Naive thymus-derived CD4-positive, alpha-beta T cell (primary cell): ENCODE results near the gene MPO. TPM values are rescaled to one million over a fixed set of nuclear protein-coding genes. Genes with fewer than 3 reads are reported as not detected.

Source experiments
- ATAC-seq: fragments of 150-1000 bp; cut with Tn5 transposase; 2 replicates; pipeline ENCODE4 v1.10.0; 2021; ENCODE audit warnings: mild to moderate bottlenecking, moderate library complexity
- CTCF ChIA-PET: fragments of 350-600 bp; sonication (Branson Sonifier 250); formaldehyde crosslinking; loops from one replicate; lab custom pipeline; 2021; ENCODE audit warnings: antibody characterized with exemption; lab: Charles Lee
- POLR2A ChIA-PET: fragments of 350-600 bp; sonication (Branson Sonifier 250); formaldehyde crosslinking; loops from one replicate; lab custom pipeline; 2021; ENCODE audit warnings: antibody characterized with exemption, inconsistent platforms; lab: Charles Lee
- DNase-seq, 9 donors: peaks; one replicate each; pipeline versions ENCODE4 v3.0.0 to v3.0.0-alpha.2; 2020 to 2022; ENCODE audit warnings: mixed read lengths in 1 of 9
- H3K27ac ChIP-seq: one replicate; pipeline ENCODE4 v1.7.0; 2013; ENCODE audit warnings: mild to moderate bottlenecking, low read depth, low read length, moderate library complexity
- H3K27me3 ChIP-seq, 2 donors: one replicate each; pipeline ENCODE4 v1.7.0; 2013; ENCODE audit warnings: low read length in 2 of 2, mild to moderate bottlenecking in 2 of 2, moderate library complexity in 2 of 2; ENCODE audit not compliant: control insufficient read depth in 2 of 2, insufficient read depth in 2 of 2
- H3K36me3 ChIP-seq, 3 experiments: 1 replicate in 2 of 3; 2 replicates in 1 of 3; pipeline ENCODE4 v1.7.0; 2013; ENCODE audit warnings: low read length in 3 of 3, mild to moderate bottlenecking in 3 of 3, moderate library complexity in 1 of 3; ENCODE audit not compliant: insufficient read depth in 3 of 3, control insufficient read depth in 2 of 3
- H3K4me1 ChIP-seq, 2 donors: one replicate each; pipeline ENCODE4 v1.7.0; 2013; ENCODE audit warnings: low read length in 2 of 2, mild to moderate bottlenecking in 2 of 2, moderate library complexity in 1 of 2; ENCODE audit not compliant: control insufficient read depth in 2 of 2, insufficient read depth in 2 of 2
- H3K4me3 ChIP-seq: 2 replicates; pipeline ENCODE4 v1.7.0; 2013; ENCODE audit warnings: mild to moderate bottlenecking, low read length
- H3K9me3 ChIP-seq, 3 experiments: 1 replicate in 2 of 3; 2 replicates in 1 of 3; pipeline ENCODE4 v1.7.0; 2013; ENCODE audit warnings: low read length in 3 of 3; ENCODE audit not compliant: control insufficient read depth in 2 of 3
- H3K27ac Mint-ChIP-seq, 9 donors: one replicate each; pipeline ENCODE4 v1.8.0; 2020 to 2022; ENCODE audit warnings: mixed read lengths in 9 of 9, mild to moderate bottlenecking in 8 of 9, moderate library complexity in 5 of 9, inconsistent platforms in 2 of 9
- H3K27me3 Mint-ChIP-seq, 5 donors: one replicate each; pipeline ENCODE4 v1.8.0; 2021 to 2022; ENCODE audit warnings: mixed read lengths in 5 of 5, mild to moderate bottlenecking in 1 of 5
- H3K36me3 Mint-ChIP-seq, 5 donors: one replicate each; pipeline ENCODE4 v1.8.0; 2020 to 2022; ENCODE audit warnings: mixed read lengths in 5 of 5, mild to moderate bottlenecking in 3 of 5, inconsistent platforms in 1 of 5
- H3K4me1 Mint-ChIP-seq, 7 donors: one replicate each; pipeline ENCODE4 v1.8.0; 2020 to 2022; ENCODE audit warnings: mixed read lengths in 7 of 7, mild to moderate bottlenecking in 3 of 7, inconsistent platforms in 1 of 7
- H3K4me3 Mint-ChIP-seq, 10 donors: one replicate each; pipeline ENCODE4 v1.8.0; 2020 to 2022; ENCODE audit warnings: mild to moderate bottlenecking in 10 of 10, mixed read lengths in 10 of 10, moderate library complexity in 6 of 10, inconsistent platforms in 2 of 10
- H3K9me3 Mint-ChIP-seq, 11 donors: one replicate each; pipeline ENCODE4 v1.8.0; 2020 to 2022; ENCODE audit warnings: mixed read lengths in 11 of 11, mild to moderate bottlenecking in 4 of 11, inconsistent platforms in 1 of 11, moderate library complexity in 1 of 11
- intact Hi-C, 2 donors: fragments of 100-400 bp; cut with micrococcal nuclease; formaldehyde crosslinking; loops; one replicate each; pipeline ENCODE4 v1.15.1; 2023
- polyA plus RNA-seq, 2 donors: library from polyadenylated mRNA; unstranded; fragments of 300-500 nt; fragmentation: Illumina TruSeq; gene quantifications; one replicate each; pipeline ENCODE4 v1.2.3, GENCODE V29; 2021
- total RNA-seq, 6 experiments: library from RNA in 5 of 6; stranded (reverse) in 5 of 6; gene quantifications; 1 replicate in 5 of 6; 2 replicates in 1 of 6; pipeline ENCODE4 v1.2.3 and lab custom pipeline; 2021 to 2026

Gene MPO
- total and polyA plus RNA-seq, 7 experiments from 2014 or later: 0.32 to 7.3 TPM; not detected in 5

GRCh38 chr17:58312829-58313228, 32.1 kb upstream of the MPO start:
- Histone ChIP-seq H3K36me3 (peaks cover 0 to 4% (median 3%) of the 10 kb centered on the region in 3 experiments), H3K4me1 (peaks cover 5 to 8% of the 10 kb centered on the region in 2 donors), H3K4me3 (no peak overlapping the region), H3K9me3 (no peaks in the 10 kb centered on the region), H3K27me3 (no peaks in the 10 kb centered on the region), H3K27ac (no peak overlapping the region)
- Mint-ChIP-seq H3K27ac (peak overlapping the region in 1 of 9 donors; percentile 2), H3K36me3 (peaks cover 0 to 13% (median 0%) of the 10 kb centered on the region in 5 donors), H3K9me3 (no peaks in the 10 kb centered on the region), H3K4me1 (peaks cover 7 to 11% (median 7%) of the 10 kb centered on the region in 7 donors), H3K27me3 (no peaks in the 10 kb centered on the region), H3K4me3 (no peak overlapping the region)
- CTCF ChIA-PET: interaction anchor here (12.5 kb wide), 1 partner anchor 31 kb away, joined by 257 read pairs; no protein-coding TSS in a partner anchor
- intact Hi-C loops: no loop called here
- ATAC-seq (no peak), DNase-seq (peak in 1 of 9 donors; percentile 4)
- POLR2A ChIA-PET: interaction anchor here (17.0 kb wide), 1 partner anchor 26 kb away, joined by 792 read pairs; no protein-coding TSS in a partner anchor

GRCh38 chr17:58312021-58312630, 31.4 kb upstream of the MPO start:
- H3K36me3 Mint-ChIP-seq: peaks cover 0 to 13% (median 0%) of the 10 kb centered on the region in 5 donors
- intact Hi-C loops: no loop called here
- Histone ChIP-seq H3K9me3 (no peaks in the 10 kb centered on the region), H3K4me3 (no peak overlapping the region), H3K27me3 (no peaks in the 10 kb centered on the region), H3K4me1 (peaks cover 0 to under 1% of the 10 kb centered on the region in 2 donors), H3K27ac (no peak overlapping the region), H3K36me3 (peaks cover 0 to 4% (median 3%) of the 10 kb centered on the region in 3 experiments)
- H3K4me1 Mint-ChIP-seq: peaks cover under 1 to 5% (median under 1%) of the 10 kb centered on the region in 7 donors
- H3K4me3 Mint-ChIP-seq: no peak overlapping the region
- peak overlapping the region in 1 of 9 donors; percentile 7 for H3K27ac Mint-ChIP-seq
- no peaks in the 10 kb centered on the region for H3K9me3 Mint-ChIP-seq
- ATAC-seq: no peak
- DNase-seq: peak in 2 of 9 donors; percentile 6 to 19
- ChIA-PET CTCF (interaction anchor here (0.5 to 0.8 kb wide), 2 partner anchors 20 to 208 kb away, joined by 3 read pairs; no protein-coding TSS in a partner anchor), POLR2A (interaction anchor here (17.0 kb wide), 1 partner anchor 27 kb away, joined by 792 read pairs; no protein-coding TSS in a partner anchor)
- no peaks in the 10 kb centered on the region for H3K27me3 Mint-ChIP-seq

- Histone ChIP-seq H3K27ac (no peak overlapping the region), H3K27me3 (no peaks in the 10 kb centered on the region), H3K36me3 (peaks cover 0 to 4% (median 3%) of the 10 kb centered on the region in 3 experiments), H3K4me1 (no peaks in the 10 kb centered on the region), H3K9me3 (no peaks in the 10 kb centered on the region), H3K4me3 (no peak overlapping the region)
- peaks cover 0 to 16% (median 0%) of the 10 kb centered on the region in 5 donors for H3K36me3 Mint-ChIP-seq
- H3K27ac Mint-ChIP-seq: no peak overlapping the region
- H3K27me3 Mint-ChIP-seq: no peaks in the 10 kb centered on the region
- intact Hi-C loops: no loop called here
- H3K4me3 Mint-ChIP-seq: no peak overlapping the region
- H3K9me3 Mint-ChIP-seq: no peaks in the 10 kb centered on the region
- DNase-seq (peak in 1 of 9 donors; percentile 1), ATAC-seq (no peak)
- peaks cover 0 to 5% (median 0%) of the 10 kb centered on the region in 7 donors for H3K4me1 Mint-ChIP-seq
- CTCF ChIA-PET: interaction anchor here (0.5 kb wide), 1 partner anchor 208 kb away, joined by 3 read pairs; no protein-coding TSS in a partner anchor
- POLR2A ChIA-PET: no interaction called here
These were observed 30.7 kb upstream of the MPO start for GRCh38 chr17:58311429-58311894.

DNA sequence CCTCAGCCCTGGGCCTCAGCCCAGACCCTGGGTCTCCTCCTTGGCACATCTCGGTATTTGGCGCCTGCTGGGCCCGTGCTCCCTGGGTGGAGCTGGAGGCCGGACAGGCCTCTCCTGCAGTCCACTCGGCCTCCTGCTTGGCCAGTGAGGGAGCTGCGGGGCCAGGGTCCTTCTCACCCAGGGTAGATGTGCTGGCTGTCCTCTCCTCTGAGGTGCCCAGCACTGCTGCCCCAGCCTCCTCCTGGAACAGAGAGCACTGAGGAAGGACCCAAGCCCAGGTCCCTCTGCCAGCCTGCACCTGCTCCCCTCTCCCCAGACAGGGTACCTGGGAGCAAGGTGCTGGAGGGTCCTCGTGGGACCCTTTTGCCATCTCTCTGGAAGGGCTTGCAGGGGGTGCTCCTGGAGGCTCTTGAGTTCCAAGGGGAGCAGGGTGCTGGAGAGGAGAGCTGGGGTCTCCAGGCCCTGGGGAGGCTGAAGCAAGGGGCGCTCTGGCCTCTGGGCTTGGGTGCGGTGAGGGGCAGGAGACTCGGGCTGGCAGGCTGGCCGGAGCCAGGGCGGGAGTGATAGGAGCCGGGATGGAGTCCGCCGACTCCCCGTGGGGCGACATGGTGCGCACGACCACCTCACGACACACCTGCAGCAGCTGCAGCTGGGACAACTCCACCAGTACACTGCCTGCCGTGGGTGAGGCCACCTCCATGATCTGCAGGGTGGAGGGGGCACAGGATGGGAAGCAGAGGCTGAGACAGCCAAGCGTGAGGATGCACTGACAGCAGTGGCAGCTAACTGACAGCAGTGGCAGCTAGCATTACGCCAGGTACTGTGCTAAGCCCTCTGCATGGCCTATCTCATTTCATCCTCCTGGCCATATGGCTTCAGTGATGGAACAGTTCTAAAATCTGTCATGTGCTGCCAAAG, 30.0 kb upstream of the MPO start:
- Mint-ChIP-seq H3K36me3 (peaks cover 0 to 16% (median 0%) of the 10 kb centered on the region in 5 donors), H3K4me3 (no peak overlapping the region), H3K4me1 (peaks cover 0 to 5% (median 0%) of the 10 kb centered on the region in 7 donors), H3K27me3 (no peaks in the 10 kb centered on the region), H3K27ac (no peak overlapping the region), H3K9me3 (no peaks in the 10 kb centered on the region)
- Histone ChIP-seq H3K27me3 (no peaks in the 10 kb centered on the region), H3K4me3 (no peak overlapping the region), H3K27ac (no peak overlapping the region), H3K36me3 (peaks cover 0 to 3% (median 3%) of the 10 kb centered on the region in 3 experiments), H3K9me3 (no peaks in the 10 kb centered on the region), H3K4me1 (no peaks in the 10 kb centered on the region)
- intact Hi-C loops: no loop called here
- ChIA-PET CTCF (no interaction called here), POLR2A (interaction anchor here (1.0 to 1.6 kb wide), 2 partner anchors 20 to 33 kb away, joined by 3 read pairs; no protein-coding TSS in a partner anchor)
- DNase-seq: peak in 1 of 9 donors; percentile 21
- no peak for ATAC-seq

DNA sequence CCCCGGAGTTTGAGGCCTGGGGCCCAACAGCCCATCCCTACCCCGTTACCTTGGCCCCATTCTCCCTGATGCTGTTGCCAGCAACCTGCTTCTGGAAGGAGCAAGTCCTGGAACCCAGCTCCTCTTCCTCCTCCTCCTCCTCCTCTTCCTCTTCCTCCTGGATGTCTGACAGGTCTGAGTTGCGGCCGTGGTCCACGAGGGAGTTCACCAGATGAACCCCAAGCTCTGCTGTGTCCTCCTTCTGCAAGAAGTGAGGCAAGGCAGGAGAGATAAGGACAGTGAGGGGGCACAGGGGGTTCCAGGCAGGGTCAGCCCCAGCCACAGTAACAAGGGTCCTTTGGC, 29.2 kb upstream of the MPO start:
- POLR2A ChIA-PET: interaction anchor here (1.0 to 1.6 kb wide), 2 partner anchors 21 to 34 kb away, joined by 3 read pairs; no protein-coding TSS in a partner anchor
- Histone ChIP-seq H3K27me3 (no peaks in the 10 kb centered on the region), H3K36me3 (peaks cover 0 to 3% (median 0%) of the 10 kb centered on the region in 3 experiments), H3K9me3 (no peaks in the 10 kb centered on the region), H3K4me3 (no peak overlapping the region), H3K4me1 (no peaks in the 10 kb centered on the region), H3K27ac (no peak overlapping the region)
- DNase-seq: no peak
- Mint-ChIP-seq H3K4me3 (no peak overlapping the region), H3K27ac (no peak overlapping the region), H3K27me3 (no peaks in the 10 kb centered on the region), H3K4me1 (peaks cover 0 to 1% (median 0%) of the 10 kb centered on the region in 7 donors), H3K36me3 (peaks cover 0 to 11% (median 0%) of the 10 kb centered on the region in 5 donors), H3K9me3 (no peaks in the 10 kb centered on the region)
- ATAC-seq: no peak
- intact Hi-C loops: no loop called here
- CTCF ChIA-PET: no interaction called here
